ENCODE results near the gene DDR1.
A peak's percentile ranks its signal among the peaks of the same experiment; 100 is the strongest.
"Not testable (repeated sequence)": the region's sequence is repeated elsewhere in the genome, so short reads cannot be mapped to it uniquely, and the experiment has no call there.

The DDR1 gene

GRCh38 chr6:30854285-30855040, 29.9 kb upstream of the DDR1 start:
- no peak for DNase-seq

- no peak for DNase-seq
Measured at GRCh38 chr6:30855429-30856075, 28.8 kb upstream of the DDR1 start.

GRCh38 chr6:30857112-30857511, 27.2 kb upstream of the DDR1 start:
- DNase-seq = no peak

- no peak for DNase-seq
Measured at GRCh38 chr6:30857549-30857948, 26.8 kb upstream of the DDR1 start.

GRCh38 chr6:30859726-30860125, 24.6 kb upstream of the DDR1 start:
- DNase-seq = not testable (repeated sequence)

- no peak for DNase-seq
Measured at GRCh38 chr6:30861257-30862048, 22.9 kb upstream of the DDR1 start.

GRCh38 chr6:30862156-30862875, 22.0 kb upstream of the DDR1 start:
- DNase-seq = no peak

GRCh38 chr6:30864325-30864724, 20.0 kb upstream of the DDR1 start:
- DNase-seq = no peak

GRCh38 chr6:30869241-30869749, 15.0 kb upstream of the DDR1 start:
- not testable (repeated sequence) for DNase-seq

GRCh38 chr6:30870546-30870945, 13.8 kb upstream of the DDR1 start:
- DNase-seq = no peak

GRCh38 chr6:30871592-30872183, 12.6 kb upstream of the DDR1 start:
- no peak for DNase-seq

GRCh38 chr6:30873137-30873640, 11.1 kb upstream of the DDR1 start:
- no peak for DNase-seq

GRCh38 chr6:30873795-30874194, 10.5 kb upstream of the DDR1 start:
- DNase-seq = not testable (repeated sequence)

- no peak for DNase-seq
Measured at GRCh38 chr6:30875244-30876038, 8.9 kb upstream of the DDR1 start.

GRCh38 chr6:30876039-30876730, 8.1 kb upstream of the DDR1 start:
- no peak for DNase-seq

GRCh38 chr6:30877419-30878262, 6.7 kb upstream of the DDR1 start:
- DNase-seq = peak; percentile 70

- DNase-seq = no peak
Measured at GRCh38 chr6:30879684-30880427, 4.5 kb upstream of the DDR1 start.

- no peak for DNase-seq
Measured at GRCh38 chr6:30880698-30881252, 3.5 kb upstream of the DDR1 start.
